ENCODE data around the gene AMZ1. TPM values are rescaled to one million over a fixed set of nuclear protein-coding genes. Genes with fewer than 3 reads are reported as not detected.
A peak's percentile ranks its signal among the peaks of the same experiment; 100 is the strongest.

Gene AMZ1
- total and polyA plus RNA-seq, 7 donors: under 0.01 to 1.4 (median 0.28) TPM; not detected in 3

GRCh38 chr7:2686101-2686500 lies 1.9 kb upstream of the AMZ1 start:
- no peak overlapping the region for H3K27ac ChIP-seq
- peaks cover 0 to 20% (median 18%) of the 10 kb centered on the region in 4 donors for H3K4me1 ChIP-seq
- WGBS, 2 donors: 86 to 94% methylated on average over 14 of the region's 14 CpGs
- TF ChIP-seq POLR2A (IDR thresholded peaks at IDR 0.05): no peak
- TF ChIP-seq POLR2AphosphoS5 (IDR thresholded peaks at IDR 0.05): no peak
- TF ChIP-seq EP300 (IDR thresholded peaks at IDR 0.05): no peak
- TF ChIP-seq CTCF (IDR thresholded peaks at IDR 0.05): no peak
- peaks cover 15 to 79% (median 32%) of the 10 kb centered on the region in 3 donors for H3K27me3 ChIP-seq
- no peaks in the 10 kb centered on the region for H3K9me3 ChIP-seq
- intact Hi-C loops (cut with DNase I): loop anchor here (10.0 kb wide), 1 partner anchor 231 kb away; no protein-coding TSS in a partner anchor
- H3K4me3 ChIP-seq: no peak overlapping the region
- DNase-seq: no peak
- H3K36me3 ChIP-seq: no peaks in the 10 kb centered on the region

GRCh38 chr7:2687338-2687869 lies 598 bp upstream of the AMZ1 start:
- peak overlapping the region in 2 of 4 donors; percentile 30 to 31 for H3K4me3 ChIP-seq
- peaks cover 0 to 20% (median 18%) of the 10 kb centered on the region in 4 donors for H3K4me1 ChIP-seq
- DNase-seq: no peak
- intact Hi-C loops (cut with DNase I): loop anchor here (10.0 kb wide), 1 partner anchor 233 kb away; no protein-coding TSS in a partner anchor
- no peaks in the 10 kb centered on the region for H3K9me3 ChIP-seq
- 17 to 55% methylated on average over 17 of the region's 17 CpGs for WGBS, 2 donors
- no peak for TF ChIP-seq POLR2AphosphoS5 (IDR thresholded peaks at IDR 0.05)
- TF ChIP-seq CTCF (IDR thresholded peaks at IDR 0.05): no peak
- TF ChIP-seq POLR2A (IDR thresholded peaks at IDR 0.05): no peak
- TF ChIP-seq EP300 (IDR thresholded peaks at IDR 0.05): no peak
- no peaks in the 10 kb centered on the region for H3K36me3 ChIP-seq
- H3K27me3 ChIP-seq: peaks cover 15 to 66% (median 31%) of the 10 kb centered on the region in 3 donors
- no peak overlapping the region for H3K27ac ChIP-seq

GRCh38 chr7:2688409-2689342 lies 674 bp downstream of the AMZ1 start:
- Histone ChIP-seq H3K36me3 (no peaks in the 10 kb centered on the region), H3K27me3 (peaks cover 15 to 58% (median 31%) of the 10 kb centered on the region in 3 donors), H3K9me3 (no peaks in the 10 kb centered on the region), H3K27ac (no peak overlapping the region), H3K4me3 (peak overlapping the region in 3 of 4 donors; percentile 9 to 31 (median 30)), H3K4me1 (peaks cover 0 to 20% (median 18%) of the 10 kb centered on the region in 4 donors)
- no peak for DNase-seq
- no peak for TF ChIP-seq POLR2A (IDR thresholded peaks at IDR 0.05)
- intact Hi-C loops (cut with DNase I): loop anchor here (10.0 kb wide), 1 partner anchor 234 kb away; no protein-coding TSS in a partner anchor
- WGBS, 2 donors: 5 to 6% methylated on average over 62 of the region's 62 CpGs

- intact Hi-C loops (cut with DNase I): loop anchor here (10.0 kb wide), 1 partner anchor 235 kb away; no protein-coding TSS in a partner anchor
- Histone ChIP-seq H3K4me3 (no peak overlapping the region), H3K27ac (no peak overlapping the region), H3K4me1 (peaks cover 0 to 20% (median 18%) of the 10 kb centered on the region in 4 donors), H3K9me3 (no peaks in the 10 kb centered on the region), H3K36me3 (no peaks in the 10 kb centered on the region), H3K27me3 (peaks cover 15 to 52% (median 31%) of the 10 kb centered on the region in 3 donors)
- no peak for TF ChIP-seq CTCF (IDR thresholded peaks at IDR 0.05)
- TF ChIP-seq POLR2A (IDR thresholded peaks at IDR 0.05): no peak
- no peak for TF ChIP-seq EP300 (IDR thresholded peaks at IDR 0.05)
- TF ChIP-seq POLR2AphosphoS5 (IDR thresholded peaks at IDR 0.05): no peak
- no peak for DNase-seq
- 55 to 66% methylated on average over 16 of the region's 16 CpGs for WGBS, 2 donors
Measured at GRCh38 chr7:2689343-2689847, 1.4 kb downstream of the AMZ1 start.

All from sigmoid colon (tissue), 7 donors.